Caco-2 (cell line): ENCODE results near the gene MYO16. TPM values are rescaled to one million over a fixed set of nuclear protein-coding genes. Genes with fewer than 3 reads are reported as not detected.

Source experiments
- BruUV-seq: library from RNA; stranded (reverse); fragments of 400-500 nt; replicated peaks from 2 replicates; lab custom pipeline; 2021; lab: Mats Ljungman, UMichigan
- CTCF ChIA-PET: fragments of 300-600 bp; sonication (Branson Sonifier 250); formaldehyde crosslinking; loops from one replicate; lab custom pipeline; 2022; ENCODE audit warnings: antibody characterized with exemption; lab: Charles Lee
- POLR2A ChIA-PET: fragments of 300-600 bp; sonication (Branson Sonifier 250); formaldehyde crosslinking; loops from one replicate; lab custom pipeline; 2022; ENCODE audit warnings: antibody characterized with exemption; lab: Charles Lee
- DNase-seq, 2 experiments: peaks; one replicate each; pipeline versions ENCODE4 v3.0.0 to v3.0.0-alpha.2; 2020 to 2022
- H3K27me3 ChIP-seq: replicated peaks from 2 replicates; pipeline ENCODE4 v1.6.0; 2011; ENCODE audit warnings: low read length; ENCODE audit not compliant: control insufficient read depth, insufficient read depth
- H3K36me3 ChIP-seq: 2 replicates; pipeline ENCODE4 v1.5.1; 2011; ENCODE audit warnings: low read length; ENCODE audit not compliant: control insufficient read depth, insufficient read depth
- H3K4me1 ChIP-seq: fragments of 250-450 bp; sonication (Bioruptor Pico); 2 replicates; pipeline ENCODE4 v1.5.1; 2020; ENCODE audit warnings: mild to moderate bottlenecking
- H3K4me3 ChIP-seq: 2 replicates; pipeline ENCODE4 v1.5.1; 2011; ENCODE audit warnings: low read depth, mild to moderate bottlenecking, control low read depth, low read length
- H3K9me3 ChIP-seq: fragments of 250-450 bp; sonication (Bioruptor Pico); 2 replicates; pipeline ENCODE4 v1.5.1; 2020; ENCODE audit warnings: mild to moderate bottlenecking, moderate library complexity
- H3K27ac Mint-ChIP-seq: one replicate; pipeline ENCODE4 v1.8.0; 2022; ENCODE audit warnings: mixed read lengths; ENCODE audit not compliant: unreplicated experiment
- H3K27me3 Mint-ChIP-seq: one replicate; pipeline ENCODE4 v1.8.0; 2022; ENCODE audit warnings: mixed read lengths; ENCODE audit not compliant: insufficient read depth, unreplicated experiment
- H3K36me3 Mint-ChIP-seq: one replicate; pipeline ENCODE4 v1.8.0; 2022; ENCODE audit warnings: mild to moderate bottlenecking, mixed read lengths; ENCODE audit not compliant: insufficient read depth, unreplicated experiment
- H3K4me1 Mint-ChIP-seq: one replicate; pipeline ENCODE4 v1.8.0; 2022; ENCODE audit warnings: low read depth, mixed read lengths; ENCODE audit not compliant: unreplicated experiment
- H3K4me3 Mint-ChIP-seq: one replicate; pipeline ENCODE4 v1.8.0; 2022; ENCODE audit warnings: mild to moderate bottlenecking, moderate library complexity, mixed read lengths; ENCODE audit not compliant: unreplicated experiment
- H3K9me3 Mint-ChIP-seq: one replicate; pipeline ENCODE4 v1.8.0; 2022; ENCODE audit warnings: mixed read lengths; ENCODE audit not compliant: unreplicated experiment
- CTCF ChIP-seq, 2 experiments: fragments of 200-600 bp in 1 of 2; IDR thresholded peaks; 1 replicate in 1 of 2; 2 replicates in 1 of 2; pipeline versions ENCODE4 v1.5.1 to v1.8.0; 2011 to 2022; ENCODE audit warnings: antibody characterized with exemption in 1 of 2, control low read depth in 1 of 2, inconsistent platforms in 1 of 2, low read depth in 1 of 2, low read length in 1 of 2, mild to moderate bottlenecking in 1 of 2, moderate library complexity in 1 of 2; ENCODE audit not compliant: insufficient read depth in 1 of 2, severe bottlenecking in 1 of 2, unreplicated experiment in 1 of 2
- intact Hi-C: fragments of 100-400 bp; cut with micrococcal nuclease; formaldehyde crosslinking; loops from one replicate; pipeline ENCODE4 v1.10.0; 2022; ENCODE audit not compliant: unreplicated experiment
- total RNA-seq: library from RNA; stranded (reverse); gene quantifications from 2 replicates; pipeline ENCODE4 v1.2.3, GENCODE V29; 2022

MYO16 gene
- total RNA-seq, 1 experiment from 2014 or later = not detected

DNA sequence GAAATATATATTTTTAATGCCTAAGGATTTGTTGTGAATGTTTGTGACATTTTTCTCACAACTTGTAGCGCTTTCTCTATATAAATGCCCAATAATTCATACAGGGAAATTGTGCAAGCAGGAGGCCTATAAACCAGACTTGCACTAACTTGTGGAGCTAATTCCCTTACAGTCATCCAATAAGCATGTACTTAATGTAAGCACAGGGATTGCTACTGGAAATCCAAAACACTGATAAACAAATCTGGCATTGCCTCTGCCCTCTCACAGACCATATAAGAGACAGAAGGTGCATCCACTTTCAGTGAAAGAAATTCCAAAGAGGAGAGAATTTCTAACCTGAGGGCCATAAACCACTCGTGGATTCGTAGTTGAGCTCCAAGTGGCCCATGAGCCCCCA, 518.8 kb downstream of the MYO16 start:
- Histone ChIP-seq H3K4me3 (no peak overlapping the region), H3K27me3 (no peaks in the 10 kb centered on the region), H3K4me1 (peaks cover 4% of the 10 kb centered on the region; the same call in 1 of the 2 replicates), H3K9me3 (no peaks in the 10 kb centered on the region), H3K36me3 (no peaks in the 10 kb centered on the region)
- Mint-ChIP-seq H3K4me1 (peaks cover 14% of the 10 kb centered on the region), H3K27ac (no peak overlapping the region), H3K4me3 (no peak overlapping the region), H3K36me3 (no peaks in the 10 kb centered on the region), H3K27me3 (no peaks in the 10 kb centered on the region), H3K9me3 (no peaks in the 10 kb centered on the region)
- no peak for DNase-seq
- no peak for TF ChIP-seq CTCF (IDR thresholded peaks at IDR 0.05; ENCODE audit: insufficient read depth in 1 of 2, low read depth in 1 of 2, low read length in 1 of 2, severe bottlenecking in 1 of 2, unreplicated experiment in 1 of 2)
- ChIA-PET CTCF (no interaction called here), POLR2A (no interaction called here)
- intact Hi-C loops = loop anchor here (10.0 kb wide), 2 partner anchors 167 to 437 kb away; no protein-coding TSS in a partner anchor
- BruUV-seq = no TSS peak

DNA sequence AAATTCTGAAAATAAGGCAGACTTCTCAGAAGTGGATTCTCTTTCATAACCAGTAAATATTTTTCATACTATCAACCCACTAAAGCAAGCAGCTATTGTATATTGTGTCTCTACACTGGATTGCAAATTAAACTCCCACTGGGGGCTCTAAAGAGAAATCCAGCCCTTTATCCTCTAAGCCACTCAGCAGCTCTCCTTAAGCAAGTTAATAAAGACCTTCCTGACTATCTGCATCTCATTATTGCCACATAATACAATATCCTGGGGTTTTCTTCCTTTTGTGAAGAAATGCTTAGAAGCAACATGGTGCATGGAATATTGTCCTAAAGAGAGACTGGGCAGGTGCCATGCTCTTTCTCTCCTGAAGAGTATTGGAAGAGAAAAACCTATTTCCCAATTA, 521.3 kb downstream of the MYO16 start:
- no peak for DNase-seq
- TF ChIP-seq CTCF (IDR thresholded peaks at IDR 0.05; ENCODE audit: insufficient read depth in 1 of 2, low read depth in 1 of 2, low read length in 1 of 2, severe bottlenecking in 1 of 2, unreplicated experiment in 1 of 2) = no peak
- no peaks in the 10 kb centered on the region for H3K27me3 Mint-ChIP-seq
- H3K27ac Mint-ChIP-seq = no peak overlapping the region
- no peaks in the 10 kb centered on the region for H3K36me3 Mint-ChIP-seq
- no peaks in the 10 kb centered on the region for H3K36me3 ChIP-seq
- no peak overlapping the region for H3K4me3 ChIP-seq
- BruUV-seq = no TSS peak
- H3K4me1 Mint-ChIP-seq = peaks cover 18% of the 10 kb centered on the region
- H3K9me3 Mint-ChIP-seq = no peaks in the 10 kb centered on the region
- no peaks in the 10 kb centered on the region for H3K27me3 ChIP-seq
- intact Hi-C loops = no loop called here
- H3K4me3 Mint-ChIP-seq = no peak overlapping the region
- ChIA-PET POLR2A (no interaction called here), CTCF (no interaction called here)
- H3K9me3 ChIP-seq = no peaks in the 10 kb centered on the region
- peaks cover 6% of the 10 kb centered on the region for H3K4me1 ChIP-seq

DNA sequence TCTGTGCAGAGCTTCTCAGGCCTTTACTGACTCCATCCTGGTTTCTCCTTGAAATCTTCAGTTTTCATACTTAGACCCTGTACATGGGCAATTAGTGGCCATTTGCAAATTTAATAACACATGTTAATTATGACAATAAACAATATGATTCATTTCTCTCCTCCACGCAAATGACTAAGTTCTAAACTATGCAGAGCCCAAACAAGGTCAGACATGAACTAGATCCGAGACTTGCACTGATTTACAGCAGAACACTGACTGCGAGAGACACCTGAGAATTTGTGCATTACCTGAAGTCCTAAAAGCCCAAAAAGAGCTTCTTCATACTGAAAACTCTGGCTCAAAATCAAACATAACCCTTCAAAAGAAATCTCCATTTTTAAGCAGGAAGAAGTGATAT, 521.8 kb downstream of the MYO16 start:
- ChIA-PET CTCF (no interaction called here), POLR2A (no interaction called here)
- Mint-ChIP-seq H3K36me3 (no peaks in the 10 kb centered on the region), H3K4me3 (no peak overlapping the region), H3K9me3 (no peaks in the 10 kb centered on the region), H3K4me1 (peaks cover 17% of the 10 kb centered on the region), H3K27me3 (no peaks in the 10 kb centered on the region), H3K27ac (no peak overlapping the region)
- TF ChIP-seq CTCF (IDR thresholded peaks at IDR 0.05; ENCODE audit: insufficient read depth in 1 of 2, low read depth in 1 of 2, low read length in 1 of 2, severe bottlenecking in 1 of 2, unreplicated experiment in 1 of 2) = no peak
- Histone ChIP-seq H3K4me3 (no peak overlapping the region), H3K27me3 (no peaks in the 10 kb centered on the region), H3K4me1 (peaks cover 11% of the 10 kb centered on the region), H3K9me3 (no peaks in the 10 kb centered on the region), H3K36me3 (no peaks in the 10 kb centered on the region)
- no TSS peak for BruUV-seq
- DNase-seq = no peak
- intact Hi-C loops = no loop called here
